GM15510 (cell line): Measurements from ENCODE around the gene FADS1.
A peak's percentile ranks its signal among the peaks of the same experiment; 100 is the strongest.

ENCODE experiments used
- POLR2A ChIP-seq: IDR thresholded peaks from 3 replicates; pipeline ENCODE4 v1.6.1; 2011; ENCODE audit warnings: borderline replicate concordance; ENCODE audit not compliant: insufficient read length; ENCODE audit errors: extremely low read depth

The FADS1 gene

GRCh38 chr11:61797263-61797944 lies 19.4 kb downstream of the FADS1 start:
- TF ChIP-seq POLR2A, result no peak

GRCh38 chr11:61795876-61796526 lies 20.8 kb downstream of the FADS1 start:
- no peak for TF ChIP-seq POLR2A

- TF ChIP-seq POLR2A, result no peak
Observed at GRCh38 chr11:61795459-61795858, 21.3 kb downstream of the FADS1 start.

GRCh38 chr11:61794579-61794978 lies 22.2 kb downstream of the FADS1 start:
- TF ChIP-seq POLR2A, result no peak

- no peak for TF ChIP-seq POLR2A
Observed at GRCh38 chr11:61793829-61794204, 23.0 kb downstream of the FADS1 start.

- TF ChIP-seq POLR2A, result no peak
Observed at GRCh38 chr11:61793083-61793828, 23.5 kb downstream of the FADS1 start.

GRCh38 chr11:61792310-61793082 lies 24.3 kb downstream of the FADS1 start, which contains the start of the genes FEN1 and TMEM258:
Gene FEN1 (plus strand): TSS chr11:61792911. CDS start chr11:61795362, 2,451 bp downstream.
Gene TMEM258 (minus strand): TSS chr11:61792599. CDS start chr11:61792558, 41 bp downstream.
- peak; percentile 67 for TF ChIP-seq POLR2A

- TF ChIP-seq POLR2A, result no peak
Observed at GRCh38 chr11:61791737-61792309, 25.0 kb downstream of the FADS1 start.

- no peak for TF ChIP-seq POLR2A
Observed at GRCh38 chr11:61787928-61788491, 28.8 kb downstream of the FADS1 start.

- TF ChIP-seq POLR2A, result no peak
Observed at GRCh38 chr11:61785837-61786402, 30.9 kb downstream of the FADS1 start.

GRCh38 chr11:61784506-61784805 lies 32.3 kb downstream of the FADS1 start:
- no peak for TF ChIP-seq POLR2A

- TF ChIP-seq POLR2A, result no peak
Observed at GRCh38 chr11:61783717-61784505, 32.9 kb downstream of the FADS1 start.

GRCh38 chr11:61782841-61783240 lies 34.0 kb downstream of the FADS1 start:
- TF ChIP-seq POLR2A, result no peak
